Non-pigmented ciliary epithelial cell (primary cell): ENCODE measurements around the gene XKRX.
A peak's percentile ranks its signal among the peaks of the same experiment; 100 is the strongest.

Experiments used
- DNase-seq: peaks from one replicate; pipeline ENCODE4 v3.0.0-alpha.2; 2010; ENCODE audit warnings: low read depth

The XKRX gene

GRCh38 chrX:100928660-100929613 lies at the start of gene XKRX:
Gene XKRX, minus strand, starts transcription at chrX:100928917. Its CDS starts 613 bp downstream, at chrX:100928304.
- DNase-seq = no peak

GRCh38 chrX:100976211-100976610 lies 47.5 kb upstream of the XKRX start:
- DNase-seq = no peak

DNA sequence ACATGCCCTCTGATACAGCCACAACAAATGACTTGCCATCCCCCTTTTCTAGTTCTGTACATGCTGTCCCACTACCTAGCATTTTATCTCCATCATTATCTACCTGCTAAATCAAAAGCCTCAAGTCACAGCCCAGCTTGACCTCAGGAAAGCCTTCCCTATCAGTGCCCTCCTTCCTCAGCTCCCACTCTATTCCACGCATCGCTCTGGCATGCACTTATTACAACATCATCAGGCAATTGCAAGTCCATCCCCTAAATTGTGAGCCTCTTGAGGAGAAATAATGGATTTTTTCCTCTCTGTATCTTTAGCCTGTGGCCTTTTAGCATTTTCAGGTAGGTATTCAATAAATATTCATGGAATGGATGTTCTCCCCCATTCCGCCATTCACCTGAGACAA lies 46.5 kb upstream of the XKRX start:
- DNase-seq = no peak

DNA sequence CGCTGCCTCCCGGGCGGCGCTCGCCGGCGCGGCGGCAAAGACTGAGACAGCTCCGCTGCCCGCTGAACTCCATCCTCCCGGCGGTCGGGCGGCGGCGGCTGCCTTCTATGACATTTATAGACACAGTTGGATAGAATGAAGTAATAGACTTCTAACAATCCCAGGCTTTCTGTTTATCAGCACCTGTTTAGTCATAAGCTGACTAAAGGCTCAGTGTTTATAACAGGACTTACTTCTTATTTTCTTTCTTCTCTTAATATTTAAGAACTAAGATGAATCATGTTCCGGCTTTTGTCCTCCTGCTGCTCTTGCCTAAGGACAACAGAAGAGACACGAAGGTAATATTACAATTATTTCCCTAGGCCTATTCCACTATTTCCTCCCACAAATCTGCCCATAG lies 44.7 kb upstream of the XKRX start:
- peak; percentile 38 for DNase-seq

GRCh38 chrX:100969936-100970335 lies 41.2 kb upstream of the XKRX start:
- DNase-seq = no peak

- no peak for DNase-seq
Observed at GRCh38 chrX:100969408-100969807, 40.7 kb upstream of the XKRX start, which contains the start of gene ARL13A. Gene ARL13A, plus strand, starts transcription at chrX:100969708. Its CDS starts 3,982 bp downstream, at chrX:100973690.

DNA sequence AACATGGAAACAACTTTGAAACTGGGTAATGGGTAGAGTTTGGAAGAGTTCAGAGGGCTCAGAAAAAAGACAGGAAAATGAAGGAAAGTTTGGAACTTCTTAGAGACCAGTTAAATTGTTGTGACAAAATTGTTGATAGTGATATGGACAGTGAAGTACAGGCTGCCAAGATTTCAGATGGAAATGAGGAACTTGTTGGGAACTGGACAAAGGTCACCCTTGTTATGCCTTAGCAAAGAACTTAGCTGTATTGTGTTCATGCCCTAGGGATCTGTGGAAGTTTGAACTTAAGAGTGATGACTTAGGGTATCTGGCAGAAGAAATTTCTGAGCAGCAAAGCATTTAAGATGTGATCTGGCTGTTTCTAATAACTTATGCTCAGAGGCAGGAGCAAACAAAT lies 35.6 kb upstream of the XKRX start:
- DNase-seq = no peak

DNA sequence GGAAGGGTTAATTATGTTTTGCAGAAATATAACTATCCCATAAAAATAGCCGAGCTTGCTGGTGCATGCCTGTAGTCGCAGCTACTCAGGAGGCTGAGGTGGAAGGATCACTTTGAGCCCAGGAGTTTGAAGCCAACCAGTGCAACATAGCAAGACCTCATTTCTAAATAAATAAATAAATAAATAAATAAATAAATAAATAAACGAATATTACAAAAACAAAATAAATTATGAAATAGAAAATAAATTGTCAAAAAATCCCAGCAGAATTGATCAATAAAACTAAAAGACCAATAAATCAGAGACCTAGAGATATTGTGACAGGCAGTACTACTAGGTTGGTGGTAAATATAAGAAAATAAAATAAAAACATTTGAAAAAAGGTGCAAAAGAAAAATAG lies 34.1 kb upstream of the XKRX start:
- DNase-seq = no peak

DNA sequence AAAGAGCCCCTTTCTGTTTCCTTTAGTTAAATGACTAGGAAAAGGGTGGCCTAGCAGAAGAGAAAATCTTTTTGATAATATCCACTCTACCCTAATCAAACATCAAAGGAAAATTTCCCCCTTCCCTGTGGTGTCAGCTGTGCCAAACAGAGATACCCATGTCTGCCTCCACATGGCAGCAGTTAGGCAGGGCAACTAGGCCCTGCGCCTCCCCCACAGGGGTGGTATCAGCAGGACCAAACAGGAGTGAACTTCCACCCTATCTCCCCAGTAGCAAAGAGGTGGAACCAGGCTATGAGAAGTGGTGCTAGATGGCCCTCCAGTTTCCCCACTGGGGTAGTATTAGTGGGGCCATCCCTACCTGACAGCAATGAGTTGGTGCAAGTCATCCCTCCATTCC lies 19.8 kb upstream of the XKRX start:
- no peak for DNase-seq

DNA sequence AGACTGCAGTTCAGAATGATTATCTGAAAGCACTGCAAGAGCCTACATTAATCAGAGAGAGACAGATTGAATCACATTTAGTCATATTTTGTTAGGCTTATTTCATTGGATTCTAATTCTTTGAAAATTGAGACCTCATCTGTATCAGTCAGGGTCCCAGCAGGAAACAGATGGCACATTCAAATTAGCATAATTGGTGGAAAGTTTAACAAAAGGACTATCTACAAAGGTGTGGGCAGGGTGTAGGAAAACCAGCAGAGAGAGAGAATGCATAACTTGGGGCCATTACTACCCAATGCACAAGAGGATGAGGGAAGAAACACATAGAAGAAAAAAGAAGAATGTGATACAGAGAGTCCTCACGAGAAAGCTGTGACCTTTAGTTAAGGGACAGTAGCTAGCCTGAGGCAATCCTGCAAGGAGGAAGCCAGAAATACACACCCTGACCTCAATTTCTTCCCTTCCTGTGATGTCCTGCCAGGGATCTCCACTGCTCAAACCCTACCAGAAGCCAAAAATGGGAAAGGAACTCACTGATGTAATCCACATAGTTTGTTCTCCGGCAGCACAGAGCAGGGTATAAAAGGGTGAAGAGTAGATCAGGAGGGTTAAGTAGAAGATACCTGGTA lies 17.7 kb upstream of the XKRX start:
- DNase-seq = no peak

GRCh38 chrX:100944601-100945000 lies 15.9 kb upstream of the XKRX start:
- no peak for DNase-seq

GRCh38 chrX:100939333-100939732 lies 10.6 kb upstream of the XKRX start:
- no peak for DNase-seq

- DNase-seq = no peak
Observed at GRCh38 chrX:100935767-100936166, 7.0 kb upstream of the XKRX start.

- no peak for DNase-seq
Observed at GRCh38 chrX:100931925-100932285, 3.2 kb upstream of the XKRX start.

- no peak for DNase-seq
Observed at GRCh38 chrX:100931218-100931924, 2.7 kb upstream of the XKRX start.

DNA sequence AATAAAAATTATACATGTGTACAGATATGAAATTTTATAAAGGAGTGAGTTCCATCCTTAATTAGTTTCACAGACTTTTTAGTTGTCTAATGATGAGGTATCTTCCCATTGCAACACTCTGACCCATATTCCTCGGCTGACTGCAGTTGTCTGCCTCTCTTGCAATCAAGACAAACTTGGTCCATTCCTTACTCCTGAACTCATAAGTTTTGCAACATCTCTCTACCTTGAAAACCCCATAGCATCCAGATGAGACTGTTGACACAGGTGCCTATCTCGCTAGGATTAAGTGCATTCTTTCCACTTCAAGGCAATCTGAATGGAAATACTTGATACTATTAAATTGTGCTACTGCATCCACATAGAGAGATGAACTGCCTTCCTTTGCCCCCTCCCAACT lies 2.3 kb downstream of the XKRX start:
- DNase-seq = no peak

GRCh38 chrX:100924375-100924774 lies 4.3 kb downstream of the XKRX start:
- DNase-seq = no peak

DNA sequence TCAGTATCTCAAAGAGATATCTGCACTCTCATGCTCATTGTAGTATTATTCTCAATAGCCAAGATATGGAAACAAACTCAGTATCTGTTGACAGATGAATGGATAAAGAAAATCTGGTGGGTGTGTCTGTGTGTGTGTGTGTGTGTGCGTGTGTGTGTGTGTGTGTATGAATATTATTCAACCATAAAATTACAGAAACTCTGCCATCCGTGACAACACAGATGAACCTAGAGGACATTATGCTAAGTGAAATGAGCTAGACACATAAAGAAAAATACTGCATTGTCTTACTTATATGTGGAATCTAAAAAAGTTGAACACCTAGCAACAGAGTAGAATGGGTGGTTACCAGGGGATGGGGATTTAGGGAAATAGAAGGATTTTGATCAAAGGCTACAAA lies 13.2 kb downstream of the XKRX start:
- DNase-seq = no peak

GRCh38 chrX:100913111-100913510 lies 15.6 kb downstream of the XKRX start:
- no peak for DNase-seq

GRCh38 chrX:100911731-100912130 lies 17.0 kb downstream of the XKRX start:
- no peak for DNase-seq

GRCh38 chrX:100905620-100906019 lies 23.1 kb downstream of the XKRX start:
- no peak for DNase-seq

DNA sequence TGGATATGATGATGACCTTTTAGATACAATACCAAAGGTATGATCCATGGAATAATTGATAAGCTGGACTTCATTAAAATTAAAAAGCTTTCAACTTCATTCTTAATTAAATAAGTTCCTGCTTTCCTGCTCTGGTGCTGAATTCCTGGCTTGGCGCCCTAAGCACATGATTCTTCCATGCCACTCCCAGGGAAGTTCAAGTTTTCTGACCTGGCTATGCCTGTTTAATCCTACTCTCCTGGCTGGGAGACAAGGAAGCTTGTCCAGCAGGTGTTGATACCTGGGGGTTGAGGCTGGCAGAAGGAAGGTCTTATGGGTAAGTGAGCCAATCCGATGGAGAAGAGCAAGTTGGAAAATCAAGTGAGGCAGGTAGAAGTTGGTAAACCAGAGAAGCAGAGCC lies 24.3 kb downstream of the XKRX start:
- no peak for DNase-seq
